ENCODE data around the gene ROPN1.
"Not testable (repeated sequence)": the region's sequence is repeated elsewhere in the genome, so short reads cannot be mapped to it uniquely, and the experiment has no call there.

DNA sequence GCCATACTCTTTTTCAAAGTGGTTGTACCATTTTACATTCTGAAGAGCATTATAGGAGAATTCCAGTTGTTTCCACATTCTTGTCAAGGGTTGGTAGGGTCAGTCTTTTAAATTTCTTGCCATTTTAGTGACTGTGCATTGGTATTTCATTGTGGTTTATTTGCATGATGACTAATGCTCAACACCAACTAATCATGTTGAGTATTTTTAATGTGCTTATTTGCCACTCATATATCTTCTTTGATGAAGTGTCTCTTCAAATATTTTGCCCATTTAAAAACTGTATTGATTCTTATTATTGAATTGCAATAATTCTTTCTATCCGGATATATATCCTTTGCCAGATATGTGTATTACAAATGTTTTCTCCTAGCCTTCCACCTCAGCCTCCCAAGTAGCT is 16.4 kb upstream of the ROPN1 start:
- TF ChIP-seq POLR2A (IDR thresholded peaks at IDR 0.05; ENCODE audit: low read length); GATA1 (IDR thresholded peaks at IDR 0.05; ENCODE audit: low read depth, low read length): not testable (repeated sequence)

Data from erythroblast (primary cell).